Left cardiac atrium (tissue), 4 donors: ENCODE measurements around the gene LTO1. TPM values are rescaled to one million over a fixed set of nuclear protein-coding genes. Genes with fewer than 3 reads are reported as not detected.
"Not testable (repeated sequence)": the region's sequence is repeated elsewhere in the genome, so short reads cannot be mapped to it uniquely, and the experiment has no call there.

Experiments
- ATAC-seq, 2 donors: fragments of 200-7000 bp; cut with Tn5 transposase; one replicate each; pipeline ENCODE4 v1.9.1; 2020; ENCODE audit warnings: mild to moderate bottlenecking in 2 of 2, moderate library complexity in 2 of 2
- DNase-seq: peaks from one replicate; pipeline ENCODE4 v3.0.0-alpha.2; 2020
- intact Hi-C, 2 donors: fragments of 100-400 bp; cut with DNase I; formaldehyde crosslinking; loops; one replicate each; pipeline versions ENCODE4 v1.14.1 to v1.15.1; 2022 to 2023
- total RNA-seq, 2 donors: library from RNA; stranded (reverse); fragmentation: NEBNext Ultra II Directional; extraction: Animal tissue kit (Norgen Biotek cat#: 25700); gene quantifications; one replicate each; pipeline ENCODE4 v1.2.1, GENCODE V29; 2021
- donor health status: DM: no; HTN: yes; CAD: no.
- donor health status: DM: no; HTN: yes; CAD: no; lungs with severe emphysema.
- donor health status: DM: yes; HTN: yes; CAD: no.
- donor health status: Dilated cardiomyopathy.

The LTO1 gene
- total RNA-seq, 2 donors from 2014 or later = 10.5 to 12.1 TPM

- intact Hi-C loops = no loop called here
- DNase-seq (no peak), ATAC-seq (no peak)
Observed at GRCh38 chr11:69627551-69627950, 47.6 kb downstream of the LTO1 start.

GRCh38 chr11:69625476-69625875, 49.7 kb downstream of the LTO1 start:
- intact Hi-C loops = no loop called here
- ATAC-seq (no peak), DNase-seq (no peak)

DNA sequence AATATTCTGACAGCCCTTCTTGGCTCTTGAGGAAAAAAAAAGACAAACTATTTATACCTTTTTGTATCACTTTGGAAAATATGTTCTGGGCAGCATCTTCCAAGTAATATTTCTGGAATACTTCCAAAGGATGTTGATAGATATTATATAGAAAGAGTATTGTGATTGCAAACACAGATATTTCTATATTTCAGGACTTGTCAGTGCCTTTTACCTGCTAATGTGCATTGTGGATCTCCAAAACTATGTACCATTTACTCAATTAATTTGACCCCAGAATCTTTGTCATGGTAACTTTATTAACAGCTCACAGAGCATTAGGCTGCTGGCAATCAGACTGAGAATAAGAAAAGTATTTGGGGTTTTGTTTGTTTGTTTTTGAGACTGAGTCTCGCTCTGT, 50.9 kb downstream of the LTO1 start:
- no peak for ATAC-seq
- no peak for DNase-seq
- intact Hi-C loops = no loop called here

- not testable (repeated sequence) for ATAC-seq
Observed at GRCh38 chr11:69622097-69622681, 53.0 kb downstream of the LTO1 start.

GRCh38 chr11:69620683-69621290, 54.4 kb downstream of the LTO1 start:
- ATAC-seq = no peak
- DNase-seq = no peak
- intact Hi-C loops = no loop called here

More at GRCh38 chr11:69622097-69622681, 53.0 kb downstream of the LTO1 start:
- DNase-seq, intact Hi-C loops: not testable (repeated sequence)

DNA sequence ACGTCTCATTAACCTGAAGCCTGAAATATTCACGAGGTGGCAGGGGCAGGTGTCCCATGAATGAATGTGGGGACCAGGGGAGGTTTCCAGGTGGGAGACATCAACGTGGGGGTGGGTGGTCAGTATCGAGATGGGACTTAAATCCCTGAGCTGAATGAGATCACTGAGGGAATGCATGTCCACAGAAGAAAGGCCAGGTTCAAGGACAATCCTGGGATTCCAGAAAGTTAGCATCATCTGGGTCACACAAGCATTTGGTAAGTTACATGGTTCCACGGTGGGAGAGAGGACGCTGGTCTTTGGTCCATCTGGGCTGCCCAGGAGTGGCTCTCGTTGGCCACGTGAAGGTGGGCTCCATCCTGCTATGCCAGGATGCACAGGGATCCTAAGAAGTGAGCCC, 56.9 kb downstream of the LTO1 start:
- DNase-seq (no peak), ATAC-seq (no peak)
- intact Hi-C loops = no loop called here

DNA sequence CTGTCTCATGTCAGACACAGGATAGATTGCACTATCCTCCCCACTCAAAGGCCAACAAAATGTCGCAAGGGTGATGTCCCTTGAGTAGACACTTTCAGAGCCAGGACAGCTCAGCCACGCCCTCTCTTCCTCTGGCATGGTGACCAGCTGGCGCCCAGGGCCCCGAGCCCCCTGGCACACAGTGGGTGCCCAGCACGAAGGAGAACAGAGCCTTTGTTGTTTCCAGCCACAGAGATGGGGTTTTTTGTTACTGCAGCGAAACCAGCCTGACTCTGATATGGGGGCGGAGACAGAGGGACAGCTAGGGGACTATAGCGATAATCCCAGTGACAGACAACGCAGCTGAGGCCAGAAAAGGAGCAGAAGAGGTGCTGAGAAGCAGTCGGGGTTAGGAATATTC, 57.5 kb downstream of the LTO1 start:
- no peak for DNase-seq
- no peak for ATAC-seq
- intact Hi-C loops = no loop called here

DNA sequence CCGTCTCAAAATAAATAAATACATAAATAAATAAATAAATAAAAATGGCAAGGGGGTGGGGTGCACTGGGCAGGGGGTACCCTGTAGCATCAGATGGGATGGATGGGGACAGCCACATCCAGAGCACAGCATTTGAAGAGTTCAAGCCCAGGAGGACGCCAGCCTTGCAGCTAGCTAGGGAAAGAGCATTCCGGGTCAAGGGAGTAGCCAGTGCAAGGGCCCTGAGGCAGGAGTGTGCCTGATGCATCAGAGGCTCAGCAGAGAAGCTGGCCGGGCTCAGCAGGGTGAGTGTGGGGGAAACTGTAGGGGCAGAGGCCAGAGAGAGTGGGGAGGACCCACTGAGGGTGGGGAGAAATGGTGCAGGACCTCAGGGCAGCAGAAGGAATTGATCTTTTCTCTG, 57.9 kb downstream of the LTO1 start:
- DNase-seq (no peak), ATAC-seq (no peak)
- intact Hi-C loops = no loop called here

Other genes with a start within 250 kb of the LTO1 start
- under 1 TPM in 1 of 2 donors, not detected in 1; 0.06 TPM for gene LINC01488, start 193.7 kb downstream of the LTO1 start, total RNA-seq
- gene CCND1, start 34.2 kb downstream of the LTO1 start, total RNA-seq = 100 to 1,000 TPM; 150 to 169 TPM
- not detected for gene FGF19, start 28.7 kb upstream of the LTO1 start, total RNA-seq
- gene FGF4, start 100.0 kb upstream of the LTO1 start, total RNA-seq = not detected
- not detected for gene FGF3, start 144.1 kb upstream of the LTO1 start, total RNA-seq